NCI-H345 (cell line): Measurements from ENCODE around the gene METTL6.
"Not testable (repeated sequence)": the region's sequence is repeated elsewhere in the genome, so short reads cannot be mapped to it uniquely, and the experiment has no call there.

Experiments used
- DNase-seq: peaks from one replicate; lab custom pipeline; 2025; lab: John Stamatoyannopoulos, UW

The METTL6 gene

GRCh38 chr3:15404767-15405166 is 22.6 kb downstream of the METTL6 start:
- DNase-seq: no peak

DNA sequence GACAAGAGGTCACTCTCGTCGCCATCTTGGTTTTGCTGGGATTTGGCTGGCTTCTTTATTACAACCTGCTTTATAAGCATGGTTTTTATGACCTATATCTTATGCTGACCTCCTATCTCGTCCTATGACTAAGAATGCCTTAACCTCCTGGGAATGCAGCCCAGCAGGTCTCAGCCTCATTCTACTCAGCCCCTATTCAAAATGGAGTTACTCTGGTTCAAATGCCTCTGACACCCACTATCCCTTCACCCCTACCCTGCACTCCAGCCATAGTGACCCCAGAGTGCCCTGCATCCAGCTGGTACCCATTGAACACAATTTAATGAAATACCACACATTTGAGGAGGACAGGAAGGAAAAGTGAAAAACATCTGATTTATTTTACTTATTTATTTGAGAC is 23.4 kb downstream of the METTL6 start:
- DNase-seq: no peak

DNA sequence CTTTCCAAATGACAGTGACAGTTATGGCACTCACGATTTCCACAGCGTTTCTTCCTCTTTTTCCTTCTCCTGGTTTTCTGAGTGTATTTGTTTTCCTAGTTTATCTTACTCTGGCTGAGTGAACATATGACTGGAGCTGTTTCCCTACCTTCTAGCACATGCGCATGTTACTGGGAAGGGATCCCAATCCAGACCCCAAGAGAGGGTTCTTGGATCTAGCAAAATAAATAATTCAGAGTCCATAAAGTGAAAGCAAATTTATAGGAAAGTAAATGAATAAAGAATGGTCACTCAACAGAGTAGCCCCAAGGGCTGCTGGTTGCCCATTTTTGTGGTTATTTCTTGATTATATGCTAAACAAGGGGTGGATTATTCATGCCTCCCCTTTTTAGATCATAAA is 23.8 kb downstream of the METTL6 start:
- DNase-seq: no peak

DNA sequence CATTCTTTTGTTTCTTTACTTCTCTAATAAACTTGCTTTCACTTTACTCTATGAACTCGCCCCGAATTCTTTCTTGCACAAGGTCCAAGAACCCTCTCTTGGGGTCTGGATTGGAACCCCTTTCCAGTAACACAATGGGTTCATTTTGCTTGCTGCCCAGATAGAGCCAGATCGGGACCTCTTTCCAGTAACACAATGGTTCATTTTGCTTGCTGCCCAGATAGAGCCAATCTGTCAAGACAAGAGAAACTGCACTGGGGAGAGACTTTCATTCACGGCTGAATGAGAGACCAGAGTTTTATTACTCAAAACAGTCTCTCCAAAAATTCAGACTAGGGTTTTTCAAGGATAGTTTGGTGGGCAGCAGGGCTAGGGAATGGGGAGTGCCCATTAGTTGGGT is 25.4 kb downstream of the METTL6 start:
- DNase-seq: no peak

DNA sequence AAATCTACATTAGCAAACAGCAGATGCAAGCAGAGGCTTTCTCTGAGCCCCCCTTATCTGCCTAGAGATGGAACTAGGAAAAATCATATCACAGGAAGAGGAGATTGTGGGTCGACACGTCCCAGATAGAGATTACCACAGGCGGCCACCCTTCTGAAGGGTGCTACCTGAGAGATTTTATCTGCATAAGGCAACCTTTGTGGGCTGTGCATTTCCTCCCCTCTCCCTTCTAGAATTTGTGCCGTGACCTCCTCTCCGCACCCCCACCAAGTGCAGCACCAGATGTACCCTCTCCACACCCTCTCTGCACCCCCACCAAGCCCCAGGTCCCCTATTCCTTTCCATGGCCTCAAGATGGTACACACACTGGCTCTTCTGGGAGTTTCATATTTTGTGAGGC is 27.4 kb downstream of the METTL6 start:
- no peak for DNase-seq

DNA sequence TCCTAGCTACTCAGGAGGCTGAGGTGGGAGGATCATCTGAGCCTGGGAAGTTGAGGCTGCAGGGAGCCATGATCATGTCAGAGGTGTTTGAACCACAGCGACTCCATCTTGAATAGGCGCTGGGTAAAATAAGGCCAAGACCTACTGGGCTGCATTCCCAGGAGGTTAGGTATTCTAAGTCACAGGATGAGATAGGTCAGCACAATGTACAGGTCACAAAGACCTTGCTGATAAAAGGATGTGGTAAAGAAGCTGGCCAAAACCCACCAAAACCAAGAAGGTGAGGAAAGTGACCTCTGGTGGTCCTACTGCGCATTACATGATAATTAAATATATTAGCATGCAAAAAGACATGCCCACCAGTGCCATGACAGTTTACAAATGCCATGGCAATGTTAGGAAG is 28.6 kb downstream of the METTL6 start:
- not testable (repeated sequence) for DNase-seq

DNA sequence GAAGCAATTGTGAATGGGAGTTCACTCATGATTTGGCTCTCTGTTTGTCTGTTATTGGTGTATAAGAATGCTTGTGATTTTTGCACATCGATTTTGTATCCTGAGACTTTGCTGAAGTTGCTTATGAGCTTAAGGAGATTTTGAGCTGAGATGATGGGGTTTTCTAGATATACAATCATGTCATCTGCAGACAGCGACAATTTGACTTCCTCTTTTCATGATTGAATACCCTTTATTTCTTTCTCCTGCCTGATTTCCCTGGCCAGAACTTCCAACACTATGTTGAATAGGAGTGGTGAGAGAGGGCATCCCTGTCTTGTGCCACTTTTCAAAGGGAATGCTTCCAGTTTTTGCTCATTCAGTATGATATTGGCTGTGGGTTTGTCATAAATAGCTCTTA is 34.1 kb downstream of the METTL6 start:
- DNase-seq: not testable (repeated sequence)

GRCh38 chr3:15391007-15391406 is 36.3 kb downstream of the METTL6 start:
- DNase-seq: no peak

- no peak for DNase-seq
Measured at GRCh38 chr3:15390460-15390859, 36.9 kb downstream of the METTL6 start.

DNA sequence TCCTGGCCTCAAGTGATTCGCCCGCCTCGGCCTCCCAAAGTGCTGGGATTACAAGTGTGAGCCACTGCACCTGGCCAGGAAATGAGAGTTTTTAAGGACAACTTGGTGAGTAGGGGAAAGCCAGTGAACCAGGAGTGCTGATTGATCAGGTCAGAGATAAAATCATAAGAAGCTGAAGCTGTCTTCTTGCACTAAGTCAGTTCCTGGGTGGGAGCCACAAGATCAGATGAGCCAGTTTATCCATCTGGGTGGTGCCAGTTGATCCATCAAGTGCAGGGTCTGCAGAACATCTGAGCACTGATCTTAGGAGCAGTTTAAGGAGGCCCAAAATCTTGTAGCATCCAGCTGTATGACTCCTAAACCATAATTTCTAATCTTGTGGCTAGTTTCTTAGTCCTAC is 39.0 kb downstream of the METTL6 start:
- DNase-seq: not testable (repeated sequence)

- DNase-seq: no peak
Measured at GRCh38 chr3:15387735-15388134, 39.6 kb downstream of the METTL6 start.

GRCh38 chr3:15387171-15387581 is 40.2 kb downstream of the METTL6 start:
- no peak for DNase-seq

GRCh38 chr3:15386654-15386955 is 40.7 kb downstream of the METTL6 start:
- not testable (repeated sequence) for DNase-seq

- no peak for DNase-seq
Measured at GRCh38 chr3:15385901-15386653, 41.3 kb downstream of the METTL6 start.

- not testable (repeated sequence) for DNase-seq
Measured at GRCh38 chr3:15385238-15385695, 42.1 kb downstream of the METTL6 start.

- no peak for DNase-seq
Measured at GRCh38 chr3:15384510-15385237, 42.7 kb downstream of the METTL6 start.

DNA sequence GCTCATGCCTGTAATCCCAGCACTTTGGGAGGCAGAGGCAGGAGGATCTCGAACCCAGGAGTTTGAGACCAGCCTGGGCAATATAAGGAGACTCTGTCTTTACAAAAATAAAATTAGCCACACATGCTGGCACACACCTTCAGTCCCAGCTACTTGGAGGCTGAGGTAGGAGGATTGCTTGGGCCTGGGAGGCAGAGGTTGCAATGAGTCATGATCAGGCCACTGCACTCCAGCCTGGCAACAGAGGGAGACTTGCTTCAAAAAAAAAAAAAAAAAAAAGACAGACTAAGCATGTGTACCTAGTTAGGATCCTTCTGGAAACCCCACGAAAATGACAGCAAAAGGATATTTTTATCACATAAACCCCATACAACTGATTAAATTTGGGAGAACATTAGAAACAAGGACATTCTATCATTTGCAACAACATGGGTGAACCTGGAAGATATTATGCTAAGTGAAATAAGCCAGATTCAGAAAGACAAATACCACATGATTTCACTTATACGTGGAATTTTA is 44.9 kb downstream of the METTL6 start:
- DNase-seq: no peak

GRCh38 chr3:15380980-15381890 is 46.1 kb downstream of the METTL6 start:
- no peak for DNase-seq

GRCh38 chr3:15377961-15378791 is 49.2 kb downstream of the METTL6 start:
- DNase-seq: peak; percentile 79

- no peak for DNase-seq
Measured at GRCh38 chr3:15375461-15376000, 51.8 kb downstream of the METTL6 start.

DNA sequence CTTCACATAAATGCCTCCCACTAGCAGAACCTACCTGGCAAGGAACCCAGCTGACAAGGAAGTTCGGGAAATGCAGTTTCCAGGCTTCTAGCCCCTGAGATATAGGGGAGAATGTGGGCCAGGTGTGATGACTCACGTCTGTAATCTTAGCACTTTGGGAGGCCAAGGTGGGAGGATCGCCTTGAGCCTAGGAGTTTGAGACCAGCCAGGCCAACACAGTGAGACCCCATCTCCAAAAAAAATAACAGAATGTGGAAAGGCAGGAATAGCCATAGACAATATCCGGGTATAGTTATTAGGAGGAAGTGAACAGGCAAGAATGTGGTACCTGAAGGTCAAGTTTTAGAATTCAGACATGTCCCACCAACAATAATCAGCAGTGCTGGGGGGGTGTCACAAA is 54.4 kb downstream of the METTL6 start:
- DNase-seq: no peak
